ENCODE data around the gene SHC3. TPM values are rescaled to one million over a fixed set of nuclear protein-coding genes. Genes with fewer than 3 reads are reported as not detected.
A peak's percentile ranks its signal among the peaks of the same experiment; 100 is the strongest.

SHC3 gene
- total RNA-seq, 1 donor: 11.7 TPM

DNA sequence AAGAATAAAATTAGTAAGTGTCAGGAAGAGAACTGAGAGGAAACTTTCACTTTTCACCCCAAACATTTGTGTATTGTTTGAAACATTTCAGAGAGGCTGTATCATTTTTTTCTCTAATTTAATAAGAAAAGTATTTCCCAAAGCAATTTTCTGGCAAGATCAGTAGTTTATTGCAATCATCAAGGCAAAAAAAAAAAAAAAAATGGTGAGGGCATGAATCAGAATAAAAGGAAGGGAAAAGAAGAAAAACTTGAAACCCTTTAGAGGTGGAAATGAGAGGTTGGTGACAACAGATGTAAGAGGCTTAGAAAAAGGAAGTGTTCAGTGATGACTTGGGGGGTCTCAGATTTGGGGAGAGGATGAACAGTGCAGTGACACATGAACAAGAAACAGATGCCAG lies 13.3 kb downstream of the SHC3 start:
- DNase-seq (ENCODE audit: low read depth): no peak
- H3K4me3 ChIP-seq (ENCODE audit: low read depth, low read length): no peak overlapping the region
- TF ChIP-seq, protein P1, sequence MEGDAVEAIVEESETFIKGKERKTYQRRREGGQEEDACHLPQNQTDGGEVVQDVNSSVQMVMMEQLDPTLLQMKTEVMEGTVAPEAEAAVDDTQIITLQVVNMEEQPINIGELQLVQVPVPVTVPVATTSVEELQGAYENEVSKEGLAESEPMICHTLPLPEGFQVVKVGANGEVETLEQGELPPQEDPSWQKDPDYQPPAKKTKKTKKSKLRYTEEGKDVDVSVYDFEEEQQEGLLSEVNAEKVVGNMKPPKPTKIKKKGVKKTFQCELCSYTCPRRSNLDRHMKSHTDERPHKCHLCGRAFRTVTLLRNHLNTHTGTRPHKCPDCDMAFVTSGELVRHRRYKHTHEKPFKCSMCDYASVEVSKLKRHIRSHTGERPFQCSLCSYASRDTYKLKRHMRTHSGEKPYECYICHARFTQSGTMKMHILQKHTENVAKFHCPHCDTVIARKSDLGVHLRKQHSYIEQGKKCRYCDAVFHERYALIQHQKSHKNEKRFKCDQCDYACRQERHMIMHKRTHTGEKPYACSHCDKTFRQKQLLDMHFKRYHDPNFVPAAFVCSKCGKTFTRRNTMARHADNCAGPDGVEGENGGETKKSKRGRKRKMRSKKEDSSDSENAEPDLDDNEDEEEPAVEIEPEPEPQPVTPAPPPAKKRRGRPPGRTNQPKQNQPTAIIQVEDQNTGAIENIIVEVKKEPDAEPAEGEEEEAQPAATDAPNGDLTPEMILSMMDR (IDR thresholded peaks at IDR 0.05; ENCODE audit: insufficient read depth, low read depth, low read length): no peak

DNA sequence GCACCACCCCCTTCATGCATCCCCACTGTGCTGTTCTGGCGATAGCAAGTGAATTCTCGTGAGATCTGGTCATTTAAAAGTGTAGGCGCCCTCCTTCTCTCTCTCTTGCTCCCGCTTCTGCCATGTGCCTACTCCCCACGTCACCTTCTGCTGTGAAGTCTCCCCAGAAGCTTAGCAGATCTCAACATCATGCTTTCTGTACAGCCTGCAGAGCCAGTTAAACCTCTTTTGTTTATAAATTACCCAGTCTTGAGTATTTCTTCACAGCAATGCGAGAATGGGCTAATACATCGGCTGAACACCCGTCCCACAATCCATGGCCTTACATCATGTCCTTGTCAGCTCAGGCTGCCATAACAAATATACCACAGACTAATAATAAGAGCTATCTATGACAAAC lies 17.4 kb downstream of the SHC3 start:
- no peak for DNase-seq (ENCODE audit: low read depth)
- TF ChIP-seq, protein P1 (IDR thresholded peaks at IDR 0.05; ENCODE audit: insufficient read depth, low read depth, low read length): no peak
- H3K4me3 ChIP-seq (ENCODE audit: low read depth, low read length): no peak overlapping the region

DNA sequence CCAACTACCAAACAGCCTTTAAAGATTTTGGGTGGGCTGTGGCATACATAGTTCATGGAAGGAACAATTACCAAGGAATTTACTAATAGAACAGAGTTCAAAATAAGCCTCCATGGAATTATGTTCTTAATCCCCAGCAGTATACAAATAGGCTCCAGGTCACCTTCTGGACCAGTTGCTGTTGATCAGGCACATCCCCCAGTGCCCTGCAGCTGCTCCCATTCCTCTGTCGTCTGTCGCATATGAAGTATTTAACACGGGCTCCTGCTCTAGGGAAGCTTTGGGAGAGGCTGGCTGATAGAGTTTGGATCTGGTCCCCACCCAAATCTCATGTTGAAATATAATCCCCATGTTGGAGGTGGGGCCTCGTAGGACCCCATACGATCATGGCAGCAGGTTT lies 17.8 kb downstream of the SHC3 start:
- no peak overlapping the region for H3K4me3 ChIP-seq (ENCODE audit: low read depth, low read length)
- TF ChIP-seq, protein P1 (IDR thresholded peaks at IDR 0.05; ENCODE audit: insufficient read depth, low read depth, low read length): no peak
- DNase-seq (ENCODE audit: low read depth): no peak

DNA sequence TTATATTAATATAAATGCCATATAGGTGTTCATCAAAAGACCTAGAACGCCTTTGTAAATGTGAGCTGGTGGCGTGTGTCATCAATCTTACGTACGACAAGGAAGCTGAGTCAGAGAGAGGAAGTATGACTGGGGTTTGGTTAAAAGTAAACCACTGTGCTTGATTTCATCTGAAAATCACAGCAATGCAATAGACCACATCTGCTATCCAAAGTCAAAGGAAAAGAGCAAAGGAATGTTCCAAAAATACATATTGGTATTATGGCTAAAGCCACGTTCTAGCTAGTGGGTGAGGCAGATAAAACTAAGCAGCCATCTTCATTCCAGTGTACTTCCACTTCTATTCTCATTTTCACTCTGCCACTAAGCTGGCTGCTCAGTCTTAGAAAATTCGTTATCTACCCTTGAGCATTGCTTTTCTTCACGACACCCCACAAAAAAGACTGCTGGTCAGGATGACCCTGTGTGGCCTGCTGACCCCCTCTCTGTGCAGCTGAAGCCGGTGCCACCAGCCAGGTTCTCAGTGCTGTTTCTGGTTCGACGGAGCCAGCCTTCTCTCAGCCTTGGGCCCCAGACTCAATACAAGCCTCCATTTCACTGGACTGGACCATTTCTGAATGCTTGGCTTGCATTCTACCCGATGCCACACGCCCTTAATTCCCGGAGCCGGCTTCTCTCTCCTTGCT lies 23.8 kb downstream of the SHC3 start:
- TF ChIP-seq, protein P1 (IDR thresholded peaks at IDR 0.05; ENCODE audit: insufficient read depth, low read depth, low read length): no peak
- H3K4me3 ChIP-seq (ENCODE audit: low read depth, low read length): no peak overlapping the region
- peak; percentile 80 for DNase-seq (ENCODE audit: low read depth)

DNA sequence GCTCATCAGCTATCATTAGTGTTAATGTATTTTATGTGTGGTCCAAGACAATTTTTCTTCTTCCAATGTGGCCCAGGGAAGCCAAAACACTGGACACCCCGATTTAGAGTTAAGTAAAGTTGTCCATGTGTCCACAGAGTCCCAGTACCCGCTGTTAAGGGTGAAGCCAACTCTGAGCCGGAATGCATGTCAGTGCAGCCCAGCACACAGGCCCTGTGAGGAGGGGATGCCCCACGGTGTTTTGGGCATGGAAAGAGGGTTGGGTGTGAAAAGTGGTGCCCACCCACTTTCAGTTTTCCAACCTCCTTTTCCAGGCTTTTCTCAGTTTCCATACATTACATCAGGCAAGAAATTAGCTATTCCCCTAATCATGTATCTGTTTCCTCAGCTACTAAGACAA lies 24.4 kb downstream of the SHC3 start:
- H3K4me3 ChIP-seq (ENCODE audit: low read depth, low read length): no peak overlapping the region
- TF ChIP-seq, protein P1 (IDR thresholded peaks at IDR 0.05; ENCODE audit: insufficient read depth, low read depth, low read length): no peak
- DNase-seq (ENCODE audit: low read depth): no peak

DNA sequence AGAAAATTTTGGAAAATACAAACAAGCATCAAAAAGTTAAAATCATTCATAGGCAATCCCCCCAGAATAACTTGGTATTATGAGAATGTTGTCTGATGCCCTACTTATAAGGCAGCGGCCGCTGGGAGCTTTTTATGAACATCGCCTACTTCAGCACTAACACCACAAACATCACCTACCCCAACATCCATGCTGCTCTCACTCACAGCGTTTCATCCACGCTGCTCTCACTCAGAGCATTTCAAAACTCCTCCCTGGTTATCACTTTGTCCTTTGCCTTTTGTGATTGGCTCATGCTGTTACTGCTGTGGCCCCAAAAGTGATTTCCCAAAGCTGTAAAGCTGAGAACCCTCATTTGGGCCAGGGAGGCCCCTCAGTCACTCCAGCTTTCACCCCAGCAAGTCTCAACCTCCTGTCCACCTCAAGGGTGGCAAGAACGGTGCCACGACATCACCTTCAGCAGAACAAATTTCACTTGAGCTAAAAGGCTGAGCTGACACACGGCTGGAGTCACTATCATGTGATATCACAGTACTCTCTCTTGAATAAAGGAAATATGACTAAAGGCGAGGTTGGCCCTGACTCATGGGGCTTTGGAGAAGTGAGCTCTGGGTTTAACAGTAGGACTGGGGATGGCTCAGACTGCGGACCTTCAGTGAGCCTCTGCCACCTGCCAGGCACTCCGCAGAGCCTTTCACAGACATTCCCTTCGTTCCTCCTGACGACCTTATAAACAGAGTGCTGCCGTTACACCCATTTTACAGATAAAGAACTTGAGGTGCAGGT lies 25.2 kb downstream of the SHC3 start:
- no peak overlapping the region for H3K4me3 ChIP-seq (ENCODE audit: low read depth, low read length)
- TF ChIP-seq, protein P1 (IDR thresholded peaks at IDR 0.05; ENCODE audit: insufficient read depth, low read depth, low read length): no peak
- DNase-seq (ENCODE audit: low read depth): peak; percentile 31
